Neural cell (in vitro differentiated cells): ENCODE results near the gene AIF1L. TPM values are rescaled to one million over a fixed set of nuclear protein-coding genes. Genes with fewer than 3 reads are reported as not detected.
"Not testable (repeated sequence)": the region's sequence is repeated elsewhere in the genome, so short reads cannot be mapped to it uniquely, and the experiment has no call there.

Experiments used
- H2AFZ ChIP-seq: fragments of 200-600, 300-800 bp; sonication (generic), shearing (Covaris generic); 2 replicates; pipeline ENCODE4 v1.6.0; 2014; ENCODE audit warnings: low read depth, mild to moderate bottlenecking, antibody characterized with exemption, low read length, moderate library complexity
- H3F3A ChIP-seq: fragments of 200-600 bp; shearing (Covaris generic); 2 replicates; pipeline ENCODE4 v1.6.1; 2016; ENCODE audit warnings: mild to moderate bottlenecking, moderate library complexity, mixed read lengths, antibody characterized with exemption, low read length; ENCODE audit not compliant: insufficient read depth, poor library complexity, severe bottlenecking
- H3K27ac ChIP-seq: fragments of 200-600, 300-800 bp; sonication (generic), shearing (Covaris generic); 2 replicates; pipeline ENCODE4 v1.5.1; 2014; ENCODE audit warnings: mild to moderate bottlenecking, low read length, moderate library complexity
- H3K27me3 ChIP-seq: fragments of 300-800, 200-600 bp; sonication (generic), shearing (Covaris generic); 2 replicates; pipeline ENCODE4 v1.6.0; 2014; ENCODE audit warnings: mild to moderate bottlenecking, low read depth, low read length, moderate library complexity; ENCODE audit not compliant: insufficient read depth
- H3K36me3 ChIP-seq: fragments of 300-800, 200-600 bp; sonication (generic), shearing (Covaris generic); 2 replicates; pipeline ENCODE4 v1.5.1; 2014; ENCODE audit warnings: mild to moderate bottlenecking, antibody characterized with exemption, low read length, moderate library complexity; ENCODE audit not compliant: insufficient read depth
- H3K4me2 ChIP-seq: fragments of 300-800, 200-600 bp; sonication (generic), shearing (Covaris generic); 2 replicates; pipeline ENCODE4 v1.6.0; 2014; ENCODE audit warnings: mild to moderate bottlenecking, low read length
- H3K4me3 ChIP-seq: fragments of 300-800, 200-600 bp; sonication (generic), shearing (Covaris generic); 2 replicates; pipeline ENCODE4 v1.5.1; 2014; ENCODE audit warnings: mild to moderate bottlenecking, low read length, moderate library complexity
- H3K79me2 ChIP-seq: fragments of 200-600 bp; shearing (Covaris generic); replicated peaks from 2 replicates; pipeline ENCODE4 v1.6.0; 2014; ENCODE audit warnings: mild to moderate bottlenecking, low read length, moderate library complexity; ENCODE audit not compliant: insufficient read depth
- H3K9ac ChIP-seq: fragments of 300-800, 200-600 bp; sonication (generic), shearing (Covaris generic); 2 replicates; pipeline ENCODE4 v1.6.1; 2016; ENCODE audit warnings: mild to moderate bottlenecking, low read length, mixed read lengths
- H3K9me2 ChIP-seq: fragments of 200-600 bp; shearing (Covaris generic); 2 replicates; pipeline ENCODE4 v1.6.1; 2016; ENCODE audit warnings: mild to moderate bottlenecking, low read length, mixed read lengths; ENCODE audit not compliant: insufficient read depth
- H3K9me3 ChIP-seq: fragments of 200-600, 300-800 bp; sonication (generic), shearing (Covaris generic); 2 replicates; pipeline ENCODE4 v1.6.1; 2016; ENCODE audit warnings: mild to moderate bottlenecking, mixed run types, low read length, moderate library complexity, mixed read lengths
- H4K20me1 ChIP-seq: fragments of 200-600 bp; shearing (Covaris generic); 2 replicates; pipeline ENCODE4 v1.6.1; 2016; ENCODE audit warnings: mild to moderate bottlenecking, mixed run types; ENCODE audit not compliant: insufficient read depth
- CTCF ChIP-seq: fragments of 450-650 bp; IDR thresholded peaks from 2 replicates; pipeline ENCODE4 v1.5.1; 2014; ENCODE audit warnings: antibody characterized with exemption, mild to moderate bottlenecking, moderate library complexity; ENCODE audit not compliant: poor library complexity, severe bottlenecking
- EP300 ChIP-seq: fragments of 450-650 bp; conservative IDR thresholded peaks from 2 replicates; pipeline ENCODE4 v1.6.1; 2014; ENCODE audit warnings: antibody characterized with exemption, mild to moderate bottlenecking, moderate library complexity; ENCODE audit not compliant: poor library complexity, severe bottlenecking
- EZH2 ChIP-seq: fragments of 200-600, 300-800 bp; shearing (Covaris generic), sonication (generic); IDR thresholded peaks from 2 replicates; pipeline ENCODE4 v1.6.1; 2014; ENCODE audit warnings: antibody characterized with exemption, low read length, borderline replicate concordance, mild to moderate bottlenecking; ENCODE audit not compliant: insufficient read depth, poor library complexity, severe bottlenecking
- MXI1 ChIP-seq: fragments of 450-650 bp; conservative IDR thresholded peaks from 2 replicates; pipeline ENCODE4 v1.6.1; 2014; ENCODE audit warnings: antibody characterized with exemption, mild to moderate bottlenecking; ENCODE audit not compliant: poor library complexity, severe bottlenecking
- POLR2AphosphoS5 ChIP-seq: IDR thresholded peaks from 2 replicates; pipeline ENCODE4 v1.6.1; 2012
- RAD21 ChIP-seq: fragments of 450-650 bp; conservative IDR thresholded peaks from 2 replicates; pipeline ENCODE4 v1.6.1; 2014; ENCODE audit warnings: antibody characterized with exemption, mild to moderate bottlenecking, moderate library complexity
- REST ChIP-seq: IDR thresholded peaks from 2 replicates; pipeline ENCODE4 v1.6.1; 2012; ENCODE audit warnings: borderline replicate concordance
- SMC3 ChIP-seq: fragments of 450-650 bp; conservative IDR thresholded peaks from 2 replicates; pipeline ENCODE4 v1.6.1; 2014; ENCODE audit warnings: antibody characterized with exemption, mild to moderate bottlenecking, moderate library complexity; ENCODE audit not compliant: poor library complexity
- TAF1 ChIP-seq: IDR thresholded peaks from 2 replicates; pipeline ENCODE4 v1.6.1; 2012; ENCODE audit warnings: low read depth
- polyA plus RNA-seq: library from polyadenylated mRNA; depleted of rRNA; stranded (reverse); fragments of >200 nt; gene quantifications from 2 replicates; pipeline ENCODE4 v1.2.3, GENCODE V29; 2014

AIF1L gene
- polyA plus RNA-seq, 1 donor from 2014 or later, result 3.4 TPM

DNA sequence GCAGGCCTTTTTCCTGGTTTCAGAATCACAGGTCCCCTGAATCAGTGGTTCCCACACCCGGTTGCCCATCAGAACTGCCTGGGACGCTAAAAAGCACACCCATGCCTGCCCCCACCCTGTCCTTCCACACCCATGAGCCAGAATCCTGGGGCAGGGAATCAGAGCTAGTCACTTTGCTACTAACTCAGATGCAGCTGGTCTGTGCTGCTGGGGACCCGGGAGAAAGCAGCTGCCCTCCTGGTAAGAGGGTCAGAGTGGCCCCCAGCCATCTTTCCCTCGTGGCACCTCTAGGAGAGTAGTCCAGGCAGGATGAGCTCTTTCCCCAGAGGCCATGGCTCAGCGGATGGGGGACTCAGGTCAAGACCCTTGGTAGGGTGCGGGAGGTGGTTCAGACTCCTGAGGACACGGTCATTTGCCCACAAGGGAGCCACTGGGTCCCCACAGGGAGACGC lies 17.8 kb downstream of the AIF1L start:
- Histone ChIP-seq H3K4me2 (no peak overlapping the region), H3K36me3 (no peaks in the 10 kb centered on the region), H3K27me3 (no peaks in the 10 kb centered on the region), H4K20me1 (no peaks in the 10 kb centered on the region), H3K9me3 (no peaks in the 10 kb centered on the region), H3K9ac (no peak overlapping the region), H3K27ac (no peak overlapping the region), H3F3A (no peaks in the 10 kb centered on the region), H3K79me2 (no peaks in the 10 kb centered on the region), H2AFZ (no peak overlapping the region), H3K9me2 (no peaks in the 10 kb centered on the region), H3K4me3 (no peak overlapping the region)
- no peak for TF ChIP-seq SMC3
- no peak for TF ChIP-seq POLR2AphosphoS5
- no peak for TF ChIP-seq CTCF
- TF ChIP-seq EZH2, result no peak
- TF ChIP-seq MXI1, result no peak
- no peak for TF ChIP-seq REST
- TF ChIP-seq TAF1, result no peak
- no peak for TF ChIP-seq RAD21
- TF ChIP-seq EP300, result no peak

GRCh38 chr9:131115360-131115742 lies 19.0 kb downstream of the AIF1L start:
- H3K4me2 ChIP-seq, H3K36me3 ChIP-seq, H3K9me2 ChIP-seq, H3K4me3 ChIP-seq, H3K27ac ChIP-seq, H3F3A ChIP-seq, H2AFZ ChIP-seq, H3K9ac ChIP-seq, H3K79me2 ChIP-seq, H3K9me3 ChIP-seq, H4K20me1 ChIP-seq, H3K27me3 ChIP-seq: not testable (repeated sequence)

DNA sequence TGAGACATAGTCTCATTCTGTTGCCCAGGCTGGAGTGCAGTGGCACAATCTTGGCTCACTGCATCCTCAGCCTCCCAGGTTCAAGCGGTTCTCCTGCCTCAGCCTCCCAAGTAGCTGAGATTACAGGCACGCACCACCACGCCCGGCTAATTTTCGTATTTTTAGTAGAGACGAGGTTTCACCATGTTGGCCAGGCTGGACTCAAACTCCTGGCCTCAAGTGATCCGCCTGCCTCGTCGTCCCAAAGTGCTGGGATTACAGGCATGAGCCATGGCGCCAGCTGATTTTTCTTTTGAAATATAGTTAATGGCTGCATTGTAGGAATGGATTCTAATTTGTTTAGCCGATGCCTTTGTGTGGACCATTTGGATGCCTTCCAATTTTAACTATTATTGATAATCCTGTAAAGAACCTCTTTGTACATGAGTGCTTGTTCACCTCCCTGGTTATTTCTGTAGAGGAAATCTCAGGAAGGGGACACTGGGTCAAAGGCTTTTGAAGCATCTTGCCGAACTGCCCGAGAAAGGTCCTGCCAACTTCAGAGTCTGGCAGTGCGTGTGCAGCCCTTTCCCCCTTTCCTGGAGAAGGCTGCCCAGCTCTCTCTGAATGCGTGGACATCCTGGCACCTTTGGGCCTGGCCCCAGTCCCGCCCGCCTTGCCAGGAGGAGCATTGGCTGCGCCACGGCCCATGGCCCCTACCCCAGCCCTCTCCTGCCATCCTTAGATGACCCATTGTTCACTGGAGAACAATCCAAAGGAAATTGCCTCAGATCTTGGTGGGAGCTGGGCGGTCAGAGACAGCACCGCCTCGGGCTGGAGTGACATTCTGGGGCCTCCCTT lies 20.2 kb downstream of the AIF1L start:
- H3K79me2 ChIP-seq, result no peaks in the 10 kb centered on the region
- H3K9me2 ChIP-seq, result no peaks in the 10 kb centered on the region
- H3K27me3 ChIP-seq, result no peaks in the 10 kb centered on the region
- no peaks in the 10 kb centered on the region for H3F3A ChIP-seq
- H3K4me3 ChIP-seq, result no peak overlapping the region
- H3K9me3 ChIP-seq, result no peaks in the 10 kb centered on the region
- H3K9ac ChIP-seq, result no peak overlapping the region
- H3K36me3 ChIP-seq, result no peaks in the 10 kb centered on the region
- H4K20me1 ChIP-seq, result no peaks in the 10 kb centered on the region
- H3K27ac ChIP-seq, result no peak overlapping the region
- TF ChIP-seq RAD21 (no peak), SMC3 (no peak), EP300 (no peak), MXI1 (no peak), EZH2 (no peak), REST (no peak), POLR2AphosphoS5 (no peak), CTCF (no peak), TAF1 (no peak)
- no peak overlapping the region for H3K4me2 ChIP-seq
- no peak overlapping the region for H2AFZ ChIP-seq
